Common myeloid progenitor, CD34-positive (primary cell): ENCODE results near the gene HIPK1.
A peak's percentile ranks its signal among the peaks of the same experiment; 100 is the strongest.

Experiments
- CTCF ChIA-PET: fragments of 350-600 bp; sonication (Branson Sonifier 250); formaldehyde crosslinking; loops from one replicate; lab custom pipeline; 2021; ENCODE audit warnings: antibody characterized with exemption; lab: Charles Lee
- POLR2A ChIA-PET: fragments of 350-600 bp; sonication (Branson Sonifier 250); formaldehyde crosslinking; loops from one replicate; lab custom pipeline; 2021; ENCODE audit warnings: antibody characterized with exemption; lab: Charles Lee
- DNase-seq, 3 donors: peaks; one replicate each; pipeline versions ENCODE4 v3.0.0 to v3.0.0-alpha.2; 2013
- H3K27ac ChIP-seq, 2 experiments: 1 replicate in 1 of 2; 2 replicates in 1 of 2; pipeline ENCODE4 v1.7.0; 2013; ENCODE audit warnings: inconsistent platforms in 2 of 2, low read length in 2 of 2, mild to moderate bottlenecking in 2 of 2, low read depth in 1 of 2, moderate library complexity in 1 of 2; ENCODE audit not compliant: severe bottlenecking in 2 of 2, insufficient read depth in 1 of 2, poor library complexity in 1 of 2
- H3K27me3 ChIP-seq, 5 experiments: replicated peaks in 2 of 5; 1 replicate in 3 of 5; 2 replicates in 2 of 5; pipeline versions ENCODE4 v1.6.1 to v1.7.0; 2013; ENCODE audit warnings: low read length in 4 of 5, mild to moderate bottlenecking in 2 of 5, moderate library complexity in 2 of 5, inconsistent platforms in 1 of 5; ENCODE audit not compliant: insufficient read depth in 5 of 5, control insufficient read depth in 4 of 5
- H3K36me3 ChIP-seq, 4 experiments: 1 replicate in 2 of 4; 2 replicates in 2 of 4; pipeline versions ENCODE4 v1.6.1 to v1.7.0; 2013; ENCODE audit warnings: low read length in 3 of 4, control low read depth in 1 of 4, mild to moderate bottlenecking in 1 of 4; ENCODE audit not compliant: control insufficient read depth in 4 of 4, insufficient read depth in 4 of 4
- H3K4me1 ChIP-seq, 4 experiments: 1 replicate in 3 of 4; 2 replicates in 1 of 4; pipeline versions ENCODE4 v1.6.1 to v1.7.1; 2013; ENCODE audit warnings: low read length in 3 of 4, mild to moderate bottlenecking in 3 of 4, control low read depth in 1 of 4, inconsistent platforms in 1 of 4, moderate library complexity in 1 of 4; ENCODE audit not compliant: control insufficient read depth in 4 of 4, insufficient read depth in 4 of 4; ENCODE audit errors: control extremely low read depth in 1 of 4
- H3K4me3 ChIP-seq, 7 experiments: 1 replicate in 4 of 7; 2 replicates in 3 of 7; pipeline versions ENCODE4 v1.5.1 to v1.7.0; 2013; ENCODE audit warnings: mild to moderate bottlenecking in 7 of 7, low read length in 6 of 7, moderate library complexity in 6 of 7, inconsistent platforms in 2 of 7, low read depth in 2 of 7, control low read depth in 1 of 7; ENCODE audit not compliant: insufficient read depth in 4 of 7, control insufficient read depth in 1 of 7; ENCODE audit errors: extremely low read depth in 1 of 7
- H3K9me3 ChIP-seq, 5 experiments: 1 replicate in 4 of 5; 2 replicates in 1 of 5; pipeline versions ENCODE4 v1.6.1 to v1.7.1; 2013; ENCODE audit warnings: low read length in 4 of 5, mild to moderate bottlenecking in 2 of 5, inconsistent platforms in 1 of 5, low read depth in 1 of 5, moderate library complexity in 1 of 5; ENCODE audit not compliant: control insufficient read depth in 4 of 5, insufficient read depth in 2 of 5; ENCODE audit errors: control extremely low read depth in 1 of 5
- WGBS: methylation state at CpG from one replicate; pipeline ENCODE4 v1.1.5; 2013; ENCODE audit not compliant: insufficient coverage; 5-methylcytosine and 5-hydroxymethylcytosine counted together

The HIPK1 gene

GRCh38 chr1:113983826-113984225, 54.7 kb downstream of the HIPK1 start:
- Histone ChIP-seq H3K36me3 (no peaks in the 10 kb centered on the region), H3K27me3 (peaks cover 0 to 13% (median 0%) of the 10 kb centered on the region in 5 experiments), H3K9me3 (peaks cover 0 to 2% (median 0%) of the 10 kb centered on the region in 5 experiments), H3K27ac (no peak overlapping the region), H3K4me3 (no peak overlapping the region), H3K4me1 (peaks cover 0 to 33% (median 26%) of the 10 kb centered on the region in 4 experiments)
- POLR2A ChIA-PET, result no interaction called here
- WGBS, result 86% methylated on average over 3 of the region's 7 CpGs
- no peak for DNase-seq
- CTCF ChIA-PET, result interaction anchor here (0.8 to 1.7 kb wide), 3 partner anchors 10 to 297 kb away, joined by 4 to 5 read pairs (median 4); no protein-coding TSS in a partner anchor

DNA sequence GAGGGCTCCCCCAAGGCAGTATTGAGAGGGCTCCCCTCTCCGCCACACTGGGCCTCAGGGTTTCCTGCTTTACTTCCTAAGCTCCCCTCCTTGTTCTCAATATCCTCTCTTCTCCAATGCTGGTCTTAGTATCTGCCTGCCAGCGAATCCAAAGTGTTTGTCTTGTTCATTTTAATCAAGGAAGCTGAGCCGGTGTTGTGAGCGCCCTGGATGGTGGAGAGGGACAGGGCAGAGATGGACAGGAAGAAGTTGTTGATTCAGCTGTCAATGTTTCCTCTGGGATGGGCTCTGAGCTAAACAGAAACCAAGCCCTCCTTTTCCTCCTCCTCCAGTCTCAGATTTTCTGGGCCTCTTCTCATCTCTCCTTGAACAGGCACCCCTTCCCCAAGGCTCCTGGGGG, 55.6 kb downstream of the HIPK1 start:
- peaks cover 0 to 5% (median 0%) of the 10 kb centered on the region in 5 experiments for H3K9me3 ChIP-seq
- H3K4me3 ChIP-seq, result peak overlapping the region in 1 of 7 experiments; percentile 17
- CTCF ChIA-PET, result interaction anchor here (0.6 to 1.7 kb wide), 6 partner anchors 9 to 467 kb away, joined by 3 to 5 read pairs (median 4); no protein-coding TSS in a partner anchor
- H3K36me3 ChIP-seq, result no peaks in the 10 kb centered on the region
- DNase-seq, result no peak
- 29% methylated on average over 4 of the region's 4 CpGs for WGBS
- H3K27ac ChIP-seq, result no peak overlapping the region
- peaks cover 0 to 13% (median 0%) of the 10 kb centered on the region in 5 experiments for H3K27me3 ChIP-seq
- H3K4me1 ChIP-seq, result peaks cover 0 to 28% (median 22%) of the 10 kb centered on the region in 4 experiments
- POLR2A ChIA-PET, result no interaction called here

- WGBS, result 98% methylated on average over 6 of the region's 6 CpGs
- ChIA-PET POLR2A (no interaction called here), CTCF (interaction anchor here (1.5 kb wide), 1 partner anchor 10 kb away, joined by 3 read pairs; no protein-coding TSS in a partner anchor)
- Histone ChIP-seq H3K27me3 (peaks cover 0 to 7% (median 0%) of the 10 kb centered on the region in 5 experiments), H3K27ac (no peak overlapping the region), H3K36me3 (no peaks in the 10 kb centered on the region), H3K9me3 (peaks cover 0 to 5% (median 0%) of the 10 kb centered on the region in 5 experiments), H3K4me3 (no peak overlapping the region), H3K4me1 (peaks cover 0 to 26% (median 22%) of the 10 kb centered on the region in 4 experiments)
- no peak for DNase-seq
Observed at GRCh38 chr1:113986802-113987201, 57.7 kb downstream of the HIPK1 start.

- no peak for DNase-seq
- 100% methylated on average over 2 of the region's 5 CpGs for WGBS
- H3K27ac ChIP-seq, result no peak overlapping the region
- H3K27me3 ChIP-seq, result peaks cover 0 to 5% (median 0%) of the 10 kb centered on the region in 5 experiments
- ChIA-PET CTCF (interaction anchor here (1.1 to 1.2 kb wide), 2 partner anchors 8 to 9 kb away, joined by 4 to 5 read pairs; partner anchors contain the start of gene OLFML3), POLR2A (no interaction called here)
- H3K4me1 ChIP-seq, result peaks cover 0 to 23% (median 20%) of the 10 kb centered on the region in 4 experiments
- H3K4me3 ChIP-seq, result no peak overlapping the region
- peaks cover 0 to 5% (median 0%) of the 10 kb centered on the region in 5 experiments for H3K9me3 ChIP-seq
- no peaks in the 10 kb centered on the region for H3K36me3 ChIP-seq
Observed at GRCh38 chr1:113987259-113987658, 58.1 kb downstream of the HIPK1 start.

DNA sequence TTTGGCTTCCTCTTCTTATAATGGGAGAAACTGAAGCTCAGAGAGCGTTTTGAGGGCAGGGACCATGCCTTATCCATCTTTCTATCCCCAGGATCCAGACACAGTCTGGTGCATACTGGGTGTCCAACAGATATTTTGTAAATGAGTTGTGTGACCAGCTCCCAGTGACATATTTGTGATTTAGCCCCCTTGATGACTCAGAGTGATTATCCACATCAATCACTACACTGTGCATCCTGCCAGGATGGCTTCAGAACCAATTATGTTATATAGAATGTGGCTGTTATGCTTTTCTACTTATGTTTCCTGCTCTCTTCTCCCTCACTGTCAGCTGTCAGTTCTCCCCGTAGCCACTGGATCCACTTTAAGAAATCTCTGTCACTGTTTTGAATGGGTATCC, 61.4 kb downstream of the HIPK1 start:
- no peaks in the 10 kb centered on the region for H3K4me1 ChIP-seq
- DNase-seq, result no peak
- no peaks in the 10 kb centered on the region for H3K36me3 ChIP-seq
- ChIA-PET CTCF (no interaction called here), POLR2A (interaction anchor here (0.7 kb wide), 1 partner anchor 143 kb away, joined by 5 read pairs; no protein-coding TSS in a partner anchor)
- peaks cover 1 to 17% (median 15%) of the 10 kb centered on the region in 5 experiments for H3K9me3 ChIP-seq
- H3K27me3 ChIP-seq, result no peaks in the 10 kb centered on the region
- H3K4me3 ChIP-seq, result no peak overlapping the region
- H3K27ac ChIP-seq, result no peak overlapping the region
- WGBS, result no CpG with 5 or more reads among the region's 2 CpGs

- no peaks in the 10 kb centered on the region for H3K36me3 ChIP-seq
- H3K4me1 ChIP-seq, result no peaks in the 10 kb centered on the region
- POLR2A ChIA-PET, result interaction anchor here (0.6 kb wide), 1 partner anchor 292 kb away, joined by 4 read pairs; no protein-coding TSS in a partner anchor
- CTCF ChIA-PET, result no interaction called here
- H3K9me3 ChIP-seq, result peaks cover 2 to 21% (median 15%) of the 10 kb centered on the region in 5 experiments
- DNase-seq, result no peak
- H3K27ac ChIP-seq, result no peak overlapping the region
- H3K4me3 ChIP-seq, result no peak overlapping the region
- H3K27me3 ChIP-seq, result no peaks in the 10 kb centered on the region
- WGBS, result no CpG with 5 or more reads among the region's 4 CpGs
Observed at GRCh38 chr1:113990961-113991360, 61.8 kb downstream of the HIPK1 start.

DNA sequence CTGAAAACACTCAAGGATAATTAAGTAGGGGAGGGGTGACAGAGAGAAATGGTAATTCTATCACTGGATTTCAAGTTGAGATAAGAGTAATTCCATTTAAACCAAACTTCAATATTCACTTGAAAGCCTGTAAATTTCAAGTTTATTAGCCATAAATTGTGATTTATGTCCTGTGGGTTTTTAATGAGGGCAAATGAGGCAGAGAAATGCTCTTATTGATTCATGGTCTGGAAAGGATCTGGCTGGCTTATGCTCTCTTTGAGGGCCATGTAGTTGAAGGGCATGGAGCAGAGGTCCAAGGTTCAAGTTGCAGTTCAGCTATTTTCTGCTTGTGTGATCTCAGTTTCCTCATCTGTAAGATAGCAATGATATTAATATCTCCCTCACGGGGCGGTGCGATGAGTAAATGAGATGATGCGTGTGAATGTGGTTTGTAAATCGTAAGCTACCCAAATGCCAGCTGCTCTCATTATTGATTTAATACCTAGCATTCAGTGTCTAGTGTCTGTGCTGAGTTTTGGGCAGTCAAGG, 62.4 kb downstream of the HIPK1 start:
- Histone ChIP-seq H3K4me1 (no peaks in the 10 kb centered on the region), H3K27ac (no peak overlapping the region), H3K27me3 (no peaks in the 10 kb centered on the region), H3K4me3 (no peak overlapping the region), H3K9me3 (peaks cover 2 to 25% (median 15%) of the 10 kb centered on the region in 5 experiments), H3K36me3 (no peaks in the 10 kb centered on the region)
- DNase-seq, result no peak
- CTCF ChIA-PET, result interaction anchor here (0.8 to 1.0 kb wide), 2 partner anchors 111 to 291 kb away, joined by 3 read pairs; no protein-coding TSS in a partner anchor
- POLR2A ChIA-PET, result interaction anchor here (0.6 kb wide), 1 partner anchor 291 kb away, joined by 4 read pairs; no protein-coding TSS in a partner anchor
- WGBS, result 90% methylated on average over 2 of the region's 5 CpGs
